ENCODE measurements around the gene AKT1S1. TPM values are rescaled to one million over a fixed set of nuclear protein-coding genes. Genes with fewer than 3 reads are reported as not detected.
A peak's percentile ranks its signal among the peaks of the same experiment; 100 is the strongest.

Gene AKT1S1
- total and polyA plus RNA-seq, 2 of the 13 experiments (the other 11 are each of a cell fraction or from before 2014, with no cell fraction given), result 13.5 to 27.8 TPM

- TF ChIP-seq IRF9 (CRISPR knock-in tag; IDR thresholded peaks at IDR 0.05; ENCODE audit: borderline replicate concordance), result 0 out of 2 replicates have a peak, but pooled peaks have one; percentile 40
- TF ChIP-seq MAX (IDR thresholded peaks at IDR 0.05), result peak; percentile 40
- TF ChIP-seq FUBP1 (CRISPR knock-in tag; IDR thresholded peaks at IDR 0.05; ENCODE audit: borderline replicate concordance), result no peak
- TF ChIP-seq ZBTB34 (CRISPR knock-in tag; IDR thresholded peaks at IDR 0.05), result no peak
- TF ChIP-seq KDM2A (CRISPR knock-in tag; IDR thresholded peaks at IDR 0.05; ENCODE audit: borderline replicate concordance, low read depth), result peak; percentile 44; the same call in 1 of the 2 replicates
- TF ChIP-seq IKZF4 (CRISPR knock-in tag; IDR thresholded peaks at IDR 0.05; ENCODE audit: borderline replicate concordance, low read depth, not compliant biosample characterization), result no peak
- TF ChIP-seq CEBPZ (IDR thresholded peaks at IDR 0.05; ENCODE audit: low read length), result no peak
- peak; percentile 38 for TF ChIP-seq SRSF1 (optimal IDR thresholded peaks at IDR 0.05; ENCODE audit: low read depth, low read length)
- TF ChIP-seq ZNF883 (CRISPR knock-in tag; IDR thresholded peaks at IDR 0.05; ENCODE audit: not compliant biosample characterization), result no peak
Observed at GRCh38 chr19:49851456-49852259, 25.5 kb downstream of the AKT1S1 start (continued).
